Keratinocyte (primary cell): ENCODE data around the gene MEGF11. TPM values are rescaled to one million over a fixed set of nuclear protein-coding genes. Genes with fewer than 3 reads are reported as not detected.

Experiments
- DNase-seq: peaks from one replicate; pipeline ENCODE4 v3.0.0-alpha.2; 2011; ENCODE audit warnings: low read depth, missing footprints, low spot score
- FAIRE-seq: peaks from 2 replicates; lab custom pipeline; 2011; peaks lifted over from hg19 to GRCh38; lab: Jason Lieb, UNC
- H2AFZ ChIP-seq: 2 replicates; pipeline ENCODE4 v1.6.0; 2012; ENCODE audit warnings: low read length, control low read depth, inconsistent platforms; ENCODE audit not compliant: control insufficient read depth
- H3K27ac ChIP-seq: 2 replicates; pipeline ENCODE4 v1.5.1; 2011; ENCODE audit warnings: low read length; ENCODE audit not compliant: control insufficient read depth, insufficient read depth
- H3K27me3 ChIP-seq: 3 replicates; pipeline ENCODE4 v1.6.0; 2011; ENCODE audit warnings: low read length; ENCODE audit not compliant: control insufficient read depth, insufficient read depth; ENCODE audit errors: extremely low read depth
- H3K36me3 ChIP-seq, 2 experiments: 2 replicates in 1 of 2; 3 replicates in 1 of 2; pipeline ENCODE4 v1.5.1; 2011; ENCODE audit warnings: low read length in 2 of 2, mild to moderate bottlenecking in 1 of 2; ENCODE audit not compliant: control insufficient read depth in 2 of 2, insufficient read depth in 2 of 2; ENCODE audit errors: extremely low read depth in 1 of 2
- H3K4me1 ChIP-seq: 3 replicates; pipeline ENCODE4 v1.5.1; 2011; ENCODE audit warnings: low read length; ENCODE audit not compliant: control insufficient read depth, insufficient read depth; ENCODE audit errors: extremely low read depth
- H3K4me2 ChIP-seq: 3 replicates; pipeline ENCODE4 v1.6.0; 2011; ENCODE audit warnings: low read depth, low read length; ENCODE audit not compliant: control insufficient read depth, insufficient read depth; ENCODE audit errors: extremely low read depth
- H3K4me3 ChIP-seq, 3 experiments: fragments of 200-600 bp in 1 of 3; sonication (generic) in 1 of 3; 2 replicates in 2 of 3; 3 replicates in 1 of 3; pipeline ENCODE4 v1.5.1; 2011 to 2016; ENCODE audit warnings: low read length in 3 of 3, mild to moderate bottlenecking in 3 of 3, control low read depth in 2 of 3, inconsistent platforms in 1 of 3, low read depth in 1 of 3, mixed read lengths in 1 of 3, mixed run types in 1 of 3, moderate library complexity in 1 of 3; ENCODE audit not compliant: control insufficient read depth in 2 of 3, insufficient read depth in 2 of 3; ENCODE audit errors: extremely low read depth in 1 of 3
- H3K79me2 ChIP-seq: 2 replicates; pipeline ENCODE4 v1.6.0; 2012; ENCODE audit warnings: low read length; ENCODE audit not compliant: control insufficient read depth, insufficient read depth
- H3K9ac ChIP-seq: 3 replicates; pipeline ENCODE4 v1.6.0; 2011; ENCODE audit warnings: low read length; ENCODE audit not compliant: control insufficient read depth, insufficient read depth; ENCODE audit errors: extremely low read depth
- H3K9me1 ChIP-seq: 3 replicates; pipeline ENCODE4 v1.6.0; 2011; ENCODE audit warnings: low read length; ENCODE audit not compliant: control insufficient read depth, insufficient read depth; ENCODE audit errors: extremely low read depth
- H3K9me3 ChIP-seq: 2 replicates; pipeline ENCODE4 v1.5.1; 2012; ENCODE audit warnings: low read depth, low read length; ENCODE audit not compliant: control insufficient read depth
- H4K20me1 ChIP-seq: 3 replicates; pipeline ENCODE4 v1.6.0; 2011; ENCODE audit warnings: low read length; ENCODE audit not compliant: control insufficient read depth, insufficient read depth; ENCODE audit errors: extremely low read depth
- EZH2 ChIP-seq: IDR thresholded peaks from one replicate; pipeline ENCODE4 v1.6.1; 2012; ENCODE audit warnings: inconsistent platforms, mild to moderate bottlenecking, low read length, moderate library complexity
- dilution Hi-C: fragments of 300-500 bp; cut with MboI; formaldehyde crosslinking; loops from one replicate; pipeline ENCODE4 v1.7.0; 2020; ENCODE audit warnings: low sequenced_read_pairs; ENCODE audit not compliant: extremely low pct_ligation_motif_present
- polyA plus RNA-seq, 5 experiments: library from polyadenylated mRNA; depleted of rRNA in 3 of 5; stranded (reverse) in 3 of 5; stranded (forward) in 1 of 5; unstranded in 1 of 5; fragments of >200 nt; gene quantifications; 1 replicate in 1 of 5; 2 replicates in 3 of 5; 3 replicates in 1 of 5; pipeline versions ENCODE4 v1.2.1 to v1.2.3, GENCODE V29; 2011 to 2012; ENCODE audit warnings: missing spikeins in 2 of 5, low read depth in 1 of 5, low replicate concordance in 1 of 5
- TF ChIP-seq, protein P1 (sequence below), 3 experiments: IDR thresholded peaks in 1 of 3; conservative IDR thresholded peaks in 1 of 3; optimal IDR thresholded peaks in 1 of 3; 2 replicates in 2 of 3; 3 replicates in 1 of 3; pipeline versions ENCODE3 to v1.5.1; 2011; ENCODE audit warnings: low read length in 3 of 3, mild to moderate bottlenecking in 3 of 3, moderate library complexity in 2 of 3, control low read depth in 1 of 3, inconsistent platforms in 1 of 3; ENCODE audit not compliant: insufficient read depth in 2 of 3; ENCODE audit errors: extremely low read depth in 1 of 3

The MEGF11 gene
- polyA plus RNA-seq, 1 donor (not counting 4 experiments of a cell fraction or from before 2014, with no cell fraction given) = not detected

DNA sequence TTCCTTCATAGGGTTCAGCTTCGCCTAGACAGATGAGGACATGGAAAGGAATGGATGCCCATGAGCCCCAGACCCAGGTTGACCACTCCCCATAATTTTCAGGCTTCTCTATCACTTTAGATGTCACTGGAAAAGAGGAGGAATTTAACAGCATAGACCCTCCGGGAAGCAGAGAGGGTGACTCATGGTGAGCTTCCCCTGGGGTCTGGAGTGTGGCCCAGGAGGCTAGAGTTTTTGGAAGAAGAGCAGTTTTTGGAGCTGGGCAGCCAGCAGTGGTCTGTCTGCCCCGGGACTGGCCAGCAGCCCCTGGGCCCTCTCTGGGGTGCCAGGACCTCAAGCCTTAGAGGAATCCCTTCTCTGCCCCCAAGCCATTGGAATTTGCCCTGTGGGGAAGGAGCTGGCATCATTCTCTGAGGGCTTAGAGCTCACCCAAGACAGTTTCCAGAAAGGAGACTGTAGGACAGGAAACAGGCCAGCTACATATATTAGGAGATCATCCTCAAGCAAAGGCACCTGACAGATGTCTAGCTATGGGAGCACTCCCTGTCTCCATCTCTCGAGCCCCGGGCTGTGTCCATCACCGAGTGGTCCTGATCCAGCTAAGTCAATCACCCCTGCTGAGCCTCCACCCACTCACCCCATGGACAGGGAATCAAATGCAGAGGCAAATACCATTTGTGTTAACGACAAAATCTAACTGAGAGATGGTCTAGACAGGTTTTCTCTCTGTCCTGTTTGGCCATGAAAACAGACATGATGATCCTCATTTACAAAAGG lies 67.3 kb downstream of the MEGF11 start:
- FAIRE-seq = no peak
- dilution Hi-C loops = no loop called here
- H3K27me3 ChIP-seq = peaks cover 32% of the 10 kb centered on the region

DNA sequence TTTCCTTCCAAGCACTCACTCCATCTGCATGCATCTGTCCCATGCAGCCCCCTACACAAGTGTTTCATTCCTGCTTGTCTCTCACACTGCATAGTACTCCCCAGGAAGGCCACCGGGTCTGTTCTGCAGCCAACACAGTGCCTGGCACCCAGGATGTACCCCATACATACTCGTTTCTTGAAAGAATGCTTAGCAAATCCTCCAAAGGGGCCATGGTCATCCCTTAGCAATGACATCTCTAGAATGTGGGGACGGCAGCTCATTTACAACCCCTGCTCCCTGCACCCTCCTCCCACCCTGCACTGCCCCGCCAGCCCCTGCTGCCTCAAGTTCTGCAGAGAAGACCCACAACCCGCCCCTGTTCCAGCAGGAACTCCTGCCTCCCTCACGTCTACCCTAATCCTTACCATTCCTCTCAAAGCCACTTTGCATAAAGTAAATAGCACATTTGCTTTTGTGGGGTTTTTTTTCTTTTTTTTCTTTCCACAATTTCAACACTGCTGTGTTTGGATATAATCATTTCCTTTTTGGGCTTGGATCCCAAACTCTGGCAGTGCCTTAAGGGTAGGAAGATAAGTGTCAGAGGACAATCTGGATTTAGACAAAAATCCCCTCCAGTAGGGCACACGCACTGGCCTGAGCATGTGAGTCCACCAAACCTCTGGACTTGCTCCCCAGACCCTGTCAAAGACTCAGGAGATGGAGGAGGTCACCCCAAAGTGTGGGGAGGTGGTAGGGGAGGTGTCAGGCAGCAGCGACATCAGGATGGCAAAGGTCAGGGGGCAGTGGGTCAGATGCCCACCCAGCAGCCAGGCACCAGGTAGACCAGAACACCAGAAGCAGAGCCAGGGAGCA lies 68.4 kb downstream of the MEGF11 start:
- TF ChIP-seq, protein P1, sequence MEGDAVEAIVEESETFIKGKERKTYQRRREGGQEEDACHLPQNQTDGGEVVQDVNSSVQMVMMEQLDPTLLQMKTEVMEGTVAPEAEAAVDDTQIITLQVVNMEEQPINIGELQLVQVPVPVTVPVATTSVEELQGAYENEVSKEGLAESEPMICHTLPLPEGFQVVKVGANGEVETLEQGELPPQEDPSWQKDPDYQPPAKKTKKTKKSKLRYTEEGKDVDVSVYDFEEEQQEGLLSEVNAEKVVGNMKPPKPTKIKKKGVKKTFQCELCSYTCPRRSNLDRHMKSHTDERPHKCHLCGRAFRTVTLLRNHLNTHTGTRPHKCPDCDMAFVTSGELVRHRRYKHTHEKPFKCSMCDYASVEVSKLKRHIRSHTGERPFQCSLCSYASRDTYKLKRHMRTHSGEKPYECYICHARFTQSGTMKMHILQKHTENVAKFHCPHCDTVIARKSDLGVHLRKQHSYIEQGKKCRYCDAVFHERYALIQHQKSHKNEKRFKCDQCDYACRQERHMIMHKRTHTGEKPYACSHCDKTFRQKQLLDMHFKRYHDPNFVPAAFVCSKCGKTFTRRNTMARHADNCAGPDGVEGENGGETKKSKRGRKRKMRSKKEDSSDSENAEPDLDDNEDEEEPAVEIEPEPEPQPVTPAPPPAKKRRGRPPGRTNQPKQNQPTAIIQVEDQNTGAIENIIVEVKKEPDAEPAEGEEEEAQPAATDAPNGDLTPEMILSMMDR (optimal IDR thresholded peaks at IDR 0.05 in 1 of 3, IDR thresholded peaks at IDR 0.05 in 1 of 3, conservative IDR thresholded peaks at IDR 0.05 in 1 of 3; ENCODE audit: extremely low read depth in 1 of 3, insufficient read depth in 2 of 3, low read length in 3 of 3) = no peak
- TF ChIP-seq EZH2 = no peak
- FAIRE-seq = no peak
- Histone ChIP-seq H2AFZ (no peak overlapping the region), H3K9me1 (no peaks in the 10 kb centered on the region), H3K9me3 (no peaks in the 10 kb centered on the region), H3K4me3 (no peak overlapping the region), H3K4me2 (no peak overlapping the region), H3K27ac (no peak overlapping the region), H3K27me3 (peaks cover 35% of the 10 kb centered on the region), H3K9ac (no peak overlapping the region), H3K79me2 (no peaks in the 10 kb centered on the region), H4K20me1 (no peaks in the 10 kb centered on the region), H3K36me3 (no peaks in the 10 kb centered on the region), H3K4me1 (peaks cover 12% of the 10 kb centered on the region)
- dilution Hi-C loops = no loop called here
- DNase-seq = no peak

More for the DNA sequence above, 67.3 kb downstream of the MEGF11 start:
- no peaks in the 10 kb centered on the region for H3K9me1 ChIP-seq
- H3K27ac ChIP-seq = no peak overlapping the region
- H4K20me1 ChIP-seq = no peaks in the 10 kb centered on the region
- no peaks in the 10 kb centered on the region for H3K79me2 ChIP-seq
- no peak overlapping the region for H2AFZ ChIP-seq
- no peaks in the 10 kb centered on the region for H3K36me3 ChIP-seq
- no peak overlapping the region for H3K9ac ChIP-seq
- H3K4me2 ChIP-seq = no peak overlapping the region
- H3K9me3 ChIP-seq = no peaks in the 10 kb centered on the region
- no peak overlapping the region for H3K4me3 ChIP-seq
- H3K4me1 ChIP-seq = peaks cover 12% of the 10 kb centered on the region
- TF ChIP-seq, protein P1 (optimal IDR thresholded peaks at IDR 0.05 in 1 of 3, IDR thresholded peaks at IDR 0.05 in 1 of 3, conservative IDR thresholded peaks at IDR 0.05 in 1 of 3; ENCODE audit: extremely low read depth in 1 of 3, insufficient read depth in 2 of 3, low read length in 3 of 3) = no peak
- TF ChIP-seq EZH2 = no peak
- no peak for DNase-seq
